GM19240 (cell line): ENCODE measurements around the gene FTCD.
"Not testable (repeated sequence)": the region's sequence is repeated elsewhere in the genome, so short reads cannot be mapped to it uniquely, and the experiment has no call there.

ENCODE experiments used
- DNase-seq: peaks from one replicate; pipeline ENCODE4 v3.0.0; 2011; ENCODE audit warnings: low spot score; ENCODE audit not compliant: insufficient read length

The FTCD gene

GRCh38 chr21:46155514-46156377, at the start of gene FTCD:
FTCD (minus strand) TSS chr21:46155579; CDS start chr21:46155523, 56 bp downstream.
- DNase-seq: no peak

DNA sequence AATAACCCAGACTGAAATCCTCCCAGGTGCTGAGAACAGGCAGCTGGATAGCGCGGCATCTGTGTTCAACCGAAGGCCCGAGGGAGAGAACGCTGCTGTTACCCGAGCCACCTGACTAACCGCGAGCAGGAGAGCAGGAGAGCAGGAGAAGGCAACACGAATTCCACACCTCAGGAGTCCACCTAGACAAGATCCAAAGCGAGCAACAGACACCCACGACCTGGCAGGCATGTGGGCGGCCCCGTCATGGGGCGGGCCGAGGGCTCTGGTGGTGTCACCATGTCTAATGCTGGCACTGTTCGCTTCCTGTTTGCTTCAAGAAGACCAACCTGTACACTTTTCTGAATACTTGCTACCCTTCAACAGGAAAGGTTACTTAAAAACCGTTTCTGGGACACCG, 49.8 kb upstream of the FTCD start:
- DNase-seq: no peak

- no peak for DNase-seq
Observed at GRCh38 chr21:46203203-46203600, 47.8 kb upstream of the FTCD start.

GRCh38 chr21:46202592-46203202, 47.3 kb upstream of the FTCD start:
- DNase-seq: no peak

DNA sequence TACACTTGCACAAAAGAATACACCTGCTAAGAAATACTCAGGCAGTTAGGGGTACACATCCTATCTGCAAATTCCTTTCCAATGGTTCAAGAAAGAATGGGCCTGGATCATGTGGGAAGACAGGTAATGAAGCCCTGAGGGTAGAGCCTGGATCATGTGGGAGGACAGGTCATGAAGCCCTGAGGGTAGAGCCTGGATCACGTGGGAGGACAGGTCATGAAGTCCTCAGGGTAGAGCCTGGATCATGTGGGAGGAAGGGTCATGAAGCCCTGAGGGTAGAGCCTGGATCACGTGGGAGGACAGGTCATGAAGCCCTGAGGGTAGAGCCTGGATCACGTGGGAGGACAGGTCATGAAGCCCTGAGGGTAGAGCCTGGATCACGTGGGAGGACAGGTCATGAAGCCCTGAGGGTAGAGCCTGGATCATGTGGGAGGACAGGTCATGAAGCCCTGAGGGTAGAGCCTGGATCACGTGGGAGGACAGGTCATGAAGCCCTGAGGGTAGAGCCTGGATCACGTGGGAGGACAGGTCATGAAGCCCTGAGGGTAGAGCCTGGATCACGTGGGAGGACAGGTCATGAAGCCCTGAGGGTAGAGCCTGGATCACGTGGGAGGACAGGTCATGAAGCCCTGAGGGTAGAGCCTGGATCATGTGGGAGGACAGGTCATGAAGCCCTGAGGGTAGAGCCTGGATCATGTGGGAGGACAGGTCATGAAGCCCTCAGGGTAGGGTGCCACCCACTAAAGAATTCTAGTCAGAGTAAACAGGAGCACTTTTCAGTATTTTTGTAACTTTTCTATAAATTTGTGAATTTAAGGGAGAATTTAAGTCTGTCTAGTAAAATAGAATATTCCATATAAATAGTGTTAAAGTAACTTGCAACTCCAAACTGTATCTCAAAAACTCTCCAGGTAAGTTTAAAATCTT, 45.8 kb upstream of the FTCD start:
- DNase-seq: not testable (repeated sequence)

- DNase-seq: no peak
Observed at GRCh38 chr21:46199436-46200373, 44.3 kb upstream of the FTCD start.

DNA sequence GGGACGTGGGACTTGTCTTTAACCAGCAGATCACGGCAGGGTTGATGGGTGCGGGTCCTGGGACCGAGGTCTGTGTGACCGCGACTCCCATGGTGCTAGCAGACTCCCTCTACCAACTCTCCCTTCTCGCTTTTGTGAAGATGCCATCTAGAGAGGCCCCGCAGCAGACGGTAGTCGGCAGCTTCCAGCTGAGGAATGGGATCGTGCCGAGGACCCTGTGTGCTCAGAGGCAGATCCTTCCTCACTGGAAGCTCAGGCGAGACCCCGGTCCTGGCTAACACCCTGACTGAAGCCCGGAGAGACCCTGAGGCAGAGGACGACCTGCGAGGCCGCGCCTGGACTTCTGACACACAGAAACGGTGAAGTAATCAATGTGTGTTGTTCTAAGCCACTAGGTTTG, 41.4 kb upstream of the FTCD start:
- DNase-seq: no peak

DNA sequence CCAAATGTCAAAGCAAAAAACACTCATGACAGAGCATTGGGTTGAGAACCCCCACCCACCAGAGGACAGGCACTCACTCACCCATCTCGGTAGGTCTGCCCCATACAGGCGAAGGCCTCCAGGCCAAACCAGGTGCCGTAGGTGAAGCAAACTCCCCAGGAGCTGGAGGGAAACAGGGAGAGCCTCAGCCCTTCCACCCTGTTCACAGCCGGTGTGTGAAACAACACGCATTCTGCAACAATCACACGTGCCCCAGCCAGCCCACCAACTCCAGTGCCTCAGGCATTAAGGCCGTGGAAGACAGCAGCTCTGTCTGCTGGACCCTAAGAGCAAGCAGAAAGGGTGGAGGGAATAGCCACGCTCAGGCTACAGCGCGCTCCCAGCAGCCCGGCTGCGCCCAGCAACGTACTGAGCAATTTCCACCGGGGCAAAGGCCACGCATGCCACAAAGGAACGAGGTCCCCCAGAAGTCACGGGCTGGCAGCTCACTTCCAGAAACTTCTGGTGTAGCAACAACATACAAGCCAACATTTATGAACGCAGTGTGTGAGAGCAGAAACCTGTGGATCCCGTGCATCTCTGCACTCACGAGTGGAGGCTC, 40.3 kb upstream of the FTCD start:
- no peak for DNase-seq

DNA sequence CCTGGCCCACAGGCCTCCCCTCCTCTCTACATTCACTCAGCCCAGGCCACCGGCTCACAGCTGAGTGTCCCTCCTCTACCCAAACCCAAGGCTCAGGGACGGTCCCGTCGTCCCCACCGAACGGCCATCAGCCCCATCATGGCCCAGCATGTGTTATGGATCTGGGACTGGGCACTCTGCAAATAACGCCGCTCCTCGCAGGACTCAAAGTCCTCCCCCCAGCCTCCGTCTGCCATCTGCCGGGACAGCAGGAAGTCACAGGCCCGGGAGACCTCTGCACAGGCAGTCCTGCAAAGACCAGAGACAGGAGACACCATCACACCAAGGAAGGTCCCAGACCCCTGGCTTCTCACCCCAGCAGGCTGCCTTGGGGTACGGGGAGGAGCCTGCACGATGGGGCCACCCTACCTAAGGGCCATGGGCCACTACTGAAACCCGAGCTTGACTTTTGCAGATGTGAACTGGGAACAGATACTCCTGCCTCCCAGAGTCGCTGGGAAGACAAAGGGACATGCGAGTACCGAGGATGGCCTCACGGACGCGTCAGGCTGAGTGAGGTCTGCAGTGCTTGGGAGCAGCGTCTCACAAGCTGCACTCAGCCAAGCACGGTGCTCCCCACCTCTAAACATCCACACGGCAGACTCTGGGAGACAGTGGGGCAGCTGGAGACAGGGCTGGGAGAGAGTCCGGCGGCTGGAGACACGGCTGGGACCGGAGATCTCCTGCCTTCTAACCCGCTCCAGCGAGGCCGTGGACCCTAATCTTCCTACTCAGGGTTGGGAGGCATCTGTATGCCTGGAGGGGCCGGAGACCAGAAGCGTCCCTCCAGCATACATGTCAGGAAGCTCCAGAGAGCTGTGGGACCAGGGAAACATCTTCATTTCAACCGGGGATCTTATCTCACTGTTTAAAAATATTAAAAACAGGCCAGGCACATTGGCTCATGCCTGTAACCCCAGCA, 39.3 kb upstream of the FTCD start:
- DNase-seq: no peak

DNA sequence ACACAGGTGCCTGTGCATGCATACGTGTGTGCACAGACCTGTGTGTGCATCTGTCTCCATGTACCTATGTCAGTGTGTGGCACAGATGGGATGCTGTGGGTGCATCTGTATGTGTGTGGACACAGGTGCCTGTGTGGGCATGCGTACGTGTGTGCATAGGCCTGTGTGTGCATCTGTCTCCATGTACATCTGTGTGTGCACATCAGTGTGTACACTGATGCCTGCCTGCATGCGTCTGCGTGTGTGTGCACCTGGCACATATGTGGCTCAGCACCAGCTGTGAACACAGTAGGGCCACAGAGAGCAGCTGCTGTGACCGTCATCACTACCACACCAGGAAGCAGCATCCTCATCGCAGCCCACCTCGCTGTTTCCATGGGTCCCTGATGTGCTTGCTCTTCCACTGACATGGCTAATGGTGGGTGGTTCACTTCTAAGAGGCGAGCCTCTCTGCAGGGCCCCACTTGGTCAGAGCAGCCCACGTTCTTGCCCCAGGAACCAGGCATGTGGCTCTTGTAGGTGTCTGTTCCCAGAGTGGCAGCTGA, 38.5 kb upstream of the FTCD start:
- DNase-seq: no peak

- no peak for DNase-seq
Observed at GRCh38 chr21:46191686-46192575, 36.6 kb upstream of the FTCD start.

- DNase-seq: no peak
Observed at GRCh38 chr21:46191257-46191685, 35.9 kb upstream of the FTCD start.

GRCh38 chr21:46190491-46191131, 35.2 kb upstream of the FTCD start:
- DNase-seq: no peak

GRCh38 chr21:46189959-46190490, 34.6 kb upstream of the FTCD start:
- DNase-seq: no peak

GRCh38 chr21:46189213-46189958, 34.0 kb upstream of the FTCD start:
- no peak for DNase-seq
